ENCODE data around the gene RWDD2A. TPM values are rescaled to one million over a fixed set of nuclear protein-coding genes. Genes with fewer than 3 reads are reported as not detected.

RWDD2A gene
- total and polyA plus RNA-seq, 9 of the 15 experiments (the other 6 are each of a cell fraction or from before 2014, with no cell fraction given), result 1.6 to 4.7 (median 2.1) TPM

DNA sequence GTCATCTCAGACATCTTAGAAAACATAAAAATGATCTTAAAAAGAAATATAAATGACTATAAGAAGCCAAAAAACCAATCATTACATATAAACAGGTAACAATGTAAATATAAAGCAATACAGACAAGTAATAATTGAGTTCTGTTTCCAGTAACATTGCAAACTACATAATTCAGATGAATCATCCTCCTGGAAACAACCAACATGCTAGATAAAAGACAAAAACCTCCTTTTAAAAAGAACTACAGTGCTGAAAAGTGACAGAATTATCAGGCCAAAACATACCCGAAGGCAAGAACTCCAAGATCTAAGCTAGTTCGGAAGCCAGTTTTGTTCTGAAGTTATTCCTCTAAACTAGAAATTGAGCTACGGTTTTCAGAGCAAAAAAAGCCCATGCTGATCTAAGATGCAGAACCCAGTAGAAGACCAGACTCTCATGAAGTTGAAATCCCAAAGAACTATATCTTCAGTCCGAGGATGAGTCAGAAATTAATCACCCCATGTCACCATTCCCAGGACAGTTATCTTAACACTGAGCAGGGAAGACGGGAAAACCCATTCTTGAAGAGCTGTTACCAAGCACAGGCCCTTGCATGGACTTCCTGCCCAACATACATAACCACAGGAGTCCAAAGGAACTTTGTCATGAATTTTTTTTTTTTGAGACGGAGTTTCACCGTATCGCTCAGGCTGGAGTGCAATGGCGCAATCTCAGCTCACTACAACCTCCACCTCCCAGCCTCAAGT, 9.9 kb upstream of the RWDD2A start:
- Histone ChIP-seq H3K27me3 (ENCODE audit: control insufficient read depth in 2 of 2, insufficient read depth in 2 of 2, low read length in 2 of 2) (no peaks in the 10 kb centered on the region), H3K4me1 (replicated peaks in 1 of 2; ENCODE audit: control insufficient read depth in 2 of 2, insufficient read depth in 2 of 2, low read length in 2 of 2) (no peaks in the 10 kb centered on the region; a peak in 1 of 5 replicates), H3K9ac (ENCODE audit: insufficient read depth in 1 of 2, low read depth in 2 of 2, low read length in 2 of 2) (no peak overlapping the region), H3K9me1 (ENCODE audit: control insufficient read depth, insufficient read depth, low read length) (no peaks in the 10 kb centered on the region), H4K20me1 (replicated peaks; ENCODE audit: control insufficient read depth, insufficient read depth, low read length) (no peaks in the 10 kb centered on the region), H3K9me3 (replicated peaks; ENCODE audit: control insufficient read depth, insufficient read depth, low read depth, low read length) (no peaks in the 10 kb centered on the region), H3K79me2 (ENCODE audit: control insufficient read depth, insufficient read depth, low read length) (no peaks in the 10 kb centered on the region), H3K4me2 (ENCODE audit: insufficient read depth, low read length) (no peak overlapping the region; the same call in 1 of the 2 replicates), H3K36me3 (ENCODE audit: control insufficient read depth, insufficient read depth, low read length) (peaks cover 80% of the 10 kb centered on the region), H3K27ac (ENCODE audit: extremely low read depth, low read depth, low read length) (no peak overlapping the region), H3K4me3 (no peak overlapping the region), H2AFZ (ENCODE audit: low read depth, low read length) (no peak overlapping the region)
- ChIA-PET CTCF (ENCODE audit: low intra/inter-chr PET ratio) (no interaction called here), POLR2A (interaction anchor here (0.9 to 2.7 kb wide), 7 partner anchors 9 to 18 kb away, joined by 3 to 8 read pairs (median 4); partner anchors contain the start of genes PGM3 and RWDD2A)
- ATAC-seq (peak; percentile 25; the same call in 1 of the 3 replicates), FAIRE-seq (no peak), DNase-seq (ENCODE audit: extremely low read depth in 1 of 4, low spot score in 3 of 4) (no peak)
- BruUV-seq (replicated peaks), result no TSS peak
- in situ Hi-C loops (cut with MboI) (loop anchor here (25.0 kb wide), 1 partner anchor 946 kb away; the partner anchor contains the start of gene IBTK), intact Hi-C loops (cut with micrococcal nuclease) (no loop called here)
- WGBS (ENCODE audit: insufficient coverage, low coverage, missing lambda C conversion rate), result 58% methylated on average over 9 of the region's 9 CpGs
- no peak for TF ChIP-seq CBFA2T2 (conservative IDR thresholded peaks at IDR 0.05)
- TF ChIP-seq FOSL1 (tag; conservative IDR thresholded peaks at IDR 0.05), result peak; percentile 92
- TF ChIP-seq ETV5 (CRISPR knock-in tag; IDR thresholded peaks at IDR 0.05; ENCODE audit: low read depth), result no peak
- no peak for TF ChIP-seq MAFK (IDR thresholded peaks at IDR 0.05; ENCODE audit: low read length)
- no peak for TF ChIP-seq NCOR1 (IDR thresholded peaks at IDR 0.05)
- TF ChIP-seq ZBTB8A (IDR thresholded peaks at IDR 0.05; ENCODE audit: partially characterized antibody), result no peak
- TF ChIP-seq ZNF780A (CRISPR knock-in tag; IDR thresholded peaks at IDR 0.05), result no peak
- no peak for TF ChIP-seq ZNF212 (CRISPR knock-in tag; IDR thresholded peaks at IDR 0.05)
- no peak for TF ChIP-seq THRAP3 (IDR thresholded peaks at IDR 0.05; ENCODE audit: borderline replicate concordance)
- no peak for TF ChIP-seq ZNF24 (IDR thresholded peaks at IDR 0.05)
- TF ChIP-seq HNRNPL (IDR thresholded peaks at IDR 0.05; ENCODE audit: low read depth, low read length), result no peak
- no peak for TF ChIP-seq NR3C1 (CRISPR knock-in tag; IDR thresholded peaks at IDR 0.05)
- TF ChIP-seq CBX8 (IDR thresholded peaks at IDR 0.05; ENCODE audit: borderline replicate concordance, extremely low read depth, low read depth, low read length, poor library complexity, severe bottlenecking), result no peak
- TF ChIP-seq, protein P1, sequence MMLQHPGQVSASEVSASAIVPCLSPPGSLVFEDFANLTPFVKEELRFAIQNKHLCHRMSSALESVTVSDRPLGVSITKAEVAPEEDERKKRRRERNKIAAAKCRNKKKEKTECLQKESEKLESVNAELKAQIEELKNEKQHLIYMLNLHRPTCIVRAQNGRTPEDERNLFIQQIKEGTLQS (IDR thresholded peaks at IDR 0.05), result peak; percentile 64
- TF ChIP-seq, protein P1 (CRISPR knock-in tag; conservative IDR thresholded peaks at IDR 0.05), result no peak
- TF ChIP-seq CEBPG (CRISPR knock-in tag; IDR thresholded peaks at IDR 0.05), result no peak
- TF ChIP-seq CEBPG (tag; conservative IDR thresholded peaks at IDR 0.05 in 1 of 2, IDR thresholded peaks at IDR 0.05 in 1 of 2), result peak; percentile 59 to 78
- TF ChIP-seq, protein P2, sequence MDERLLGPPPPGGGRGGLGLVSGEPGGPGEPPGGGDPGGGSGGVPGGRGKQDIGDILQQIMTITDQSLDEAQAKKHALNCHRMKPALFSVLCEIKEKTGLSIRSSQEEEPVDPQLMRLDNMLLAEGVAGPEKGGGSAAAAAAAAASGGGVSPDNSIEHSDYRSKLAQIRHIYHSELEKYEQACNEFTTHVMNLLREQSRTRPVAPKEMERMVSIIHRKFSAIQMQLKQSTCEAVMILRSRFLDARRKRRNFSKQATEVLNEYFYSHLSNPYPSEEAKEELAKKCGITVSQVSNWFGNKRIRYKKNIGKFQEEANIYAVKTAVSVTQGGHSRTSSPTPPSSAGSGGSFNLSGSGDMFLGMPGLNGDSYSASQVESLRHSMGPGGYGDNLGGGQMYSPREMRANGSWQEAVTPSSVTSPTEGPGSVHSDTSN (CRISPR knock-in tag; IDR thresholded peaks at IDR 0.05; ENCODE audit: low read depth), result no peak
- TF ChIP-seq, protein P2 (tag; conservative IDR thresholded peaks at IDR 0.05; ENCODE audit: low read depth), result 0 out of 2 replicates have a peak, but pooled peaks have one; percentile 10
- TF ChIP-seq CREBBP (IDR thresholded peaks at IDR 0.05; ENCODE audit: low read depth, low read length), result no peak
- TF ChIP-seq MECOM (CRISPR knock-in tag; IDR thresholded peaks at IDR 0.05), result peak; percentile 59; the same call in 1 of the 2 replicates

Measured in K562 (cell line).